ENCODE results near the gene SF3A2. TPM values are rescaled to one million over a fixed set of nuclear protein-coding genes. Genes with fewer than 3 reads are reported as not detected.

The SF3A2 gene
- total and polyA plus RNA-seq, 2 donors (not counting 3 experiments of a cell fraction or from before 2014, with no cell fraction given), result 21.5 to 164 TPM

- Histone ChIP-seq H3K4me2 (ENCODE audit: insufficient read depth, low read length) (no peak overlapping the region), H3K36me3 (ENCODE audit: control insufficient read depth in 2 of 2, extremely low read depth in 1 of 2, insufficient read depth in 2 of 2, low read length in 2 of 2) (no peaks in the 10 kb centered on the region), H3K79me2 (ENCODE audit: control insufficient read depth, insufficient read depth, low read length) (no peaks in the 10 kb centered on the region), H3K27ac (ENCODE audit: insufficient read depth, low read depth, low read length) (no peak overlapping the region), H3K9me3 (replicated peaks; ENCODE audit: control insufficient read depth, insufficient read depth, low read length) (no peaks in the 10 kb centered on the region), H3K27me3 (ENCODE audit: control insufficient read depth in 2 of 2, insufficient read depth in 2 of 2, low read length in 2 of 2) (peaks cover 43 to 56% of the 10 kb centered on the region in 2 experiments), H3K9ac (replicated peaks; ENCODE audit: extremely low read depth, insufficient read depth, low read length) (no peak overlapping the region), H4K20me1 (replicated peaks; ENCODE audit: control insufficient read depth, extremely low read depth, insufficient read depth, low read length) (no peaks in the 10 kb centered on the region), H3K4me1 (ENCODE audit: control insufficient read depth, extremely low read depth, insufficient read depth, low read length) (peaks cover 5% of the 10 kb centered on the region), H3K4me3 (replicated peaks in 1 of 3; ENCODE audit: insufficient read depth in 1 of 3, low read depth in 1 of 3, low read length in 3 of 3) (no peak overlapping the region), H2AFZ (ENCODE audit: low read depth, low read length) (no peak overlapping the region), H3K9me1 (replicated peaks; ENCODE audit: control insufficient read depth, extremely low read depth, insufficient read depth, low read length) (no peaks in the 10 kb centered on the region)
- dilution Hi-C loops (cut with MboI; ENCODE audit: extremely low pct_ligation_motif_present, low sequenced_read_pairs), result no loop called here
- CTCF ChIA-PET, result interaction anchor here (0.9 to 2.0 kb wide), 2 partner anchors 11 to 30 kb away, joined by 4 to 7 read pairs; no protein-coding TSS in a partner anchor
- POLR2A ChIA-PET, result no interaction called here
- FAIRE-seq, result no peak
- TF ChIP-seq POLR2A (IDR thresholded peaks at IDR 0.05; ENCODE audit: low read depth, low read length) (no peak), JUN (IDR thresholded peaks at IDR 0.05; ENCODE audit: borderline replicate concordance, insufficient read depth, insufficient read length, low read depth) (no peak), EZH2 (IDR thresholded peaks at IDR 0.05; ENCODE audit: borderline replicate concordance, low read depth, low read length, severe bottlenecking) (peak; percentile 89), CTCF (IDR thresholded peaks at IDR 0.05; ENCODE audit: extremely low read depth in 1 of 2, insufficient read depth in 1 of 2, low read depth in 1 of 2, low read length in 2 of 2) (peak in 1 of 2 donors; percentile 8)
- peak; percentile 26 for DNase-seq (ENCODE audit: low read depth, low spot score)
- intact Hi-C loops (cut with micrococcal nuclease), result no loop called here
- no TSS peak for BruUV-seq (replicated peaks)
Observed at GRCh38 chr19:2291185-2291751, 54.6 kb downstream of the SF3A2 start.

- Histone ChIP-seq H2AFZ (ENCODE audit: low read depth, low read length) (no peak overlapping the region), H3K9ac (replicated peaks; ENCODE audit: extremely low read depth, insufficient read depth, low read length) (no peak overlapping the region), H3K9me3 (replicated peaks; ENCODE audit: control insufficient read depth, insufficient read depth, low read length) (no peaks in the 10 kb centered on the region), H3K36me3 (ENCODE audit: control insufficient read depth in 2 of 2, extremely low read depth in 1 of 2, insufficient read depth in 2 of 2, low read length in 2 of 2) (no peaks in the 10 kb centered on the region), H3K27ac (ENCODE audit: insufficient read depth, low read depth, low read length) (no peak overlapping the region), H3K27me3 (ENCODE audit: control insufficient read depth in 2 of 2, insufficient read depth in 2 of 2, low read length in 2 of 2) (peaks cover 31 to 41% of the 10 kb centered on the region in 2 experiments), H3K79me2 (ENCODE audit: control insufficient read depth, insufficient read depth, low read length) (no peaks in the 10 kb centered on the region), H3K9me1 (replicated peaks; ENCODE audit: control insufficient read depth, extremely low read depth, insufficient read depth, low read length) (no peaks in the 10 kb centered on the region), H4K20me1 (replicated peaks; ENCODE audit: control insufficient read depth, extremely low read depth, insufficient read depth, low read length) (no peaks in the 10 kb centered on the region), H3K4me2 (ENCODE audit: insufficient read depth, low read length) (no peak overlapping the region), H3K4me1 (ENCODE audit: control insufficient read depth, extremely low read depth, insufficient read depth, low read length) (peaks cover 5% of the 10 kb centered on the region), H3K4me3 (replicated peaks in 1 of 3; ENCODE audit: insufficient read depth in 1 of 3, low read depth in 1 of 3, low read length in 3 of 3) (no peak overlapping the region)
- ChIA-PET POLR2A (no interaction called here), CTCF (interaction anchor here (0.8 to 1.1 kb wide), 4 partner anchors 9 to 139 kb away, joined by 3 read pairs; no protein-coding TSS in a partner anchor)
- intact Hi-C loops (cut with micrococcal nuclease), result no loop called here
- no TSS peak for BruUV-seq (replicated peaks)
- DNase-seq (ENCODE audit: low read depth, low spot score), result no peak
- TF ChIP-seq POLR2AphosphoS5 (IDR thresholded peaks at IDR 0.05; ENCODE audit: insufficient read depth, low read depth, low read length) (no peak), JUN (IDR thresholded peaks at IDR 0.05; ENCODE audit: borderline replicate concordance, insufficient read depth, insufficient read length, low read depth) (no peak), MYC (IDR thresholded peaks at IDR 0.05; ENCODE audit: low read depth, low read length) (no peak), FOS (IDR thresholded peaks at IDR 0.05; ENCODE audit: borderline replicate concordance, insufficient read depth, low read length) (no peak), POLR2A (IDR thresholded peaks at IDR 0.05; ENCODE audit: low read depth, low read length) (no peak), CTCF (IDR thresholded peaks at IDR 0.05; ENCODE audit: extremely low read depth in 1 of 2, insufficient read depth in 1 of 2, low read depth in 1 of 2, low read length in 2 of 2) (no peak), GATA2 (IDR thresholded peaks at IDR 0.05; ENCODE audit: insufficient read depth, insufficient read length, low read depth, low read length) (no peak), EZH2 (IDR thresholded peaks at IDR 0.05; ENCODE audit: borderline replicate concordance, low read depth, low read length, severe bottlenecking) (no peak), MAX (IDR thresholded peaks at IDR 0.05; ENCODE audit: insufficient read depth, insufficient read length) (no peak)
- FAIRE-seq, result no peak
- dilution Hi-C loops (cut with MboI; ENCODE audit: extremely low pct_ligation_motif_present, low sequenced_read_pairs), result no loop called here
Observed at GRCh38 chr19:2294687-2295335, 58.2 kb downstream of the SF3A2 start.

Data from endothelial cell of umbilical vein (primary cell).